Calu3 (cell line): ENCODE measurements around the gene SLC39A7. TPM values are rescaled to one million over a fixed set of nuclear protein-coding genes. Genes with fewer than 3 reads are reported as not detected.

Experiments
- BruUV-seq: library from RNA; stranded (reverse); fragments of 400-500 nt; replicated peaks from 2 replicates; lab custom pipeline; 2021; lab: Mats Ljungman, UMichigan
- CTCF ChIA-PET: fragments of 300-600 bp; sonication (Branson Sonifier 250); formaldehyde crosslinking; loops from one replicate; lab custom pipeline; 2022; ENCODE audit warnings: antibody characterized with exemption; lab: Charles Lee
- DNase-seq: peaks from one replicate; pipeline ENCODE4 v3.0.0; 2022
- H3K27ac Mint-ChIP-seq: one replicate; pipeline ENCODE4 v1.8.0; 2022; ENCODE audit warnings: mixed read lengths; ENCODE audit not compliant: unreplicated experiment
- H3K27me3 Mint-ChIP-seq: one replicate; pipeline ENCODE4 v1.8.0; 2022; ENCODE audit warnings: mixed read lengths; ENCODE audit not compliant: unreplicated experiment
- H3K36me3 Mint-ChIP-seq: one replicate; pipeline ENCODE4 v1.8.0; 2022; ENCODE audit warnings: mild to moderate bottlenecking, moderate library complexity, mixed read lengths; ENCODE audit not compliant: insufficient read depth, unreplicated experiment
- H3K4me1 Mint-ChIP-seq: one replicate; pipeline ENCODE4 v1.8.0; 2022; ENCODE audit warnings: mild to moderate bottlenecking, low read depth, mixed read lengths; ENCODE audit not compliant: unreplicated experiment
- H3K4me3 Mint-ChIP-seq: one replicate; pipeline ENCODE4 v1.8.0; 2022; ENCODE audit warnings: mild to moderate bottlenecking, low read depth, moderate library complexity, mixed read lengths; ENCODE audit not compliant: unreplicated experiment
- H3K9me3 Mint-ChIP-seq: one replicate; pipeline ENCODE4 v1.8.0; 2022; ENCODE audit warnings: low read depth, mixed read lengths; ENCODE audit not compliant: unreplicated experiment
- intact Hi-C: fragments of 100-400 bp; cut with micrococcal nuclease; formaldehyde crosslinking; loops from one replicate; pipeline ENCODE4 v1.10.0; 2022; ENCODE audit not compliant: unreplicated experiment
- total RNA-seq: library from RNA; stranded (reverse); gene quantifications from 2 replicates; pipeline ENCODE4 v1.2.3, GENCODE V29; 2022
- TF ChIP-seq, protein P1 (sequence below): fragments of 200-600 bp; IDR thresholded peaks from one replicate; pipeline ENCODE4 v1.8.0; 2022; ENCODE audit warnings: antibody characterized with exemption; ENCODE audit not compliant: unreplicated experiment

Gene SLC39A7
- total RNA-seq, 1 experiment from 2014 or later: 201 TPM

DNA sequence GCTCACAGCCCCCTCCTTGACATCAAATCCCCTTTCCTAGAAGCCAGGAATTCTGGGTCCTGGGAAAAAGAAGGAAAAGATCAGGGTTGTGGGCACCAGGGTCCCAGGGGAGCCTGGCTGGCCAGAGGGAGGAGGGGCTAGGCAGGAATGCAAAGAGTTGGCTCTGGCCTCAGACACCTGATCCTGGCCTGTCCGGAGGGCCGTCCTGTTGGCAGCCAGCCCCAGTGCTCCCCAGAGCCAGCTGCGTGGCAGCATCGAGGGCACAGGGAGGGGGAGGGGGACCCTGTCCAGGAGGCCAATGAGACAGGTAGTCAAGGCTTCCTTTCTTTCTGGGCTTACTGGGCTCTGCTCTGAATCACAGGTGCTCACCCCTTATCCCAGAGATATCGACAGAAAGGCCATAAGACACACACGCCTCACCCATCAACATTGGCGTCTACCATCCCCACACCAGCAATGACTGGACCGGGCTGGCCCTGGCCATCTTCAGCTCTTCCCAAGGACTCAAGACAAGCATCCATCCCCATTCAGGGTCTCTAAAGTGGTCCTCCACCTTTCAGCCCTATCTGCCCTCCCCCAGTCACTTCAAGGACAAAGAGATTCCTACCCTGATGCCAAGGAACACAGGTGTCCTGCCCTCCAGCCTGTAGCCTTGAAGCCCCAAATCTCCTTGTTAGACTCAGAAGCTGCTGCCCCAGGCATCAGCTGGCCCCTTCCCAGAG, 9.1 kb upstream of the SLC39A7 start:
- intact Hi-C loops: no loop called here
- Mint-ChIP-seq H3K36me3 (peaks cover 33% of the 10 kb centered on the region), H3K4me3 (peak overlapping the region; percentile 15), H3K27ac (no peak overlapping the region), H3K4me1 (peaks cover 12% of the 10 kb centered on the region), H3K9me3 (no peaks in the 10 kb centered on the region), H3K27me3 (peaks cover 69% of the 10 kb centered on the region)
- TF ChIP-seq, protein P1, sequence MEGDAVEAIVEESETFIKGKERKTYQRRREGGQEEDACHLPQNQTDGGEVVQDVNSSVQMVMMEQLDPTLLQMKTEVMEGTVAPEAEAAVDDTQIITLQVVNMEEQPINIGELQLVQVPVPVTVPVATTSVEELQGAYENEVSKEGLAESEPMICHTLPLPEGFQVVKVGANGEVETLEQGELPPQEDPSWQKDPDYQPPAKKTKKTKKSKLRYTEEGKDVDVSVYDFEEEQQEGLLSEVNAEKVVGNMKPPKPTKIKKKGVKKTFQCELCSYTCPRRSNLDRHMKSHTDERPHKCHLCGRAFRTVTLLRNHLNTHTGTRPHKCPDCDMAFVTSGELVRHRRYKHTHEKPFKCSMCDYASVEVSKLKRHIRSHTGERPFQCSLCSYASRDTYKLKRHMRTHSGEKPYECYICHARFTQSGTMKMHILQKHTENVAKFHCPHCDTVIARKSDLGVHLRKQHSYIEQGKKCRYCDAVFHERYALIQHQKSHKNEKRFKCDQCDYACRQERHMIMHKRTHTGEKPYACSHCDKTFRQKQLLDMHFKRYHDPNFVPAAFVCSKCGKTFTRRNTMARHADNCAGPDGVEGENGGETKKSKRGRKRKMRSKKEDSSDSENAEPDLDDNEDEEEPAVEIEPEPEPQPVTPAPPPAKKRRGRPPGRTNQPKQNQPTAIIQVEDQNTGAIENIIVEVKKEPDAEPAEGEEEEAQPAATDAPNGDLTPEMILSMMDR: no peak
- CTCF ChIA-PET: no interaction called here
- DNase-seq: peak; percentile 44
- BruUV-seq: no TSS peak

DNA sequence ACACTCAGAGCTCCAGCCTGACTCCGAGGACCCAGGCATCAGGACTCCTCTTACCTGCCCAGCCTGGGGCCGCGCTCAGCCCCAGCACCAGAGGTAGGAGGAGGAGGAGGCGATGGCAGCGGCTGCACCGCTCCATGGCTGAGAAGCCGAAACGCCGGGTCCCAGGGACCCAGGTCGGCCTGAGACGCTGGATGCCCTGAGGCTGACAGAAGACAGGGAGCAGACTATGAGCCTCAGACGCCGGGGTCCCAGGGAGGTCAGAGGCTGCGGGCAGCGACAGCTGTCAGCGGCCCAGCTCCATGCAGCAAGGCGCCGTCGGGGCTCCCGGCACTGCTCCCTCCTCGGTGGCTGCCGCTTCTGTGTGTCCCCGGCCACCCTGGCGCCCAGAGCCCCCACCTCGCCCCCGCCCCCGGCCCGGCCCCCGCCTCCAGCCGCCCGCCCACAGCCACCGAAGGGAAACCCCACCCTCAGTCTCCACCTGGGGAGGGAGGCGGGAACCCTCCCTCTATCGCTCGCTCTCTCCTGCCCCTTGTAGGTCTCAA, 8.5 kb upstream of the SLC39A7 start, which contains the start of gene COL11A2:
Gene COL11A2 (minus strand): TSS at position 363 of the 542 bp plus-strand sequence. CDS start 227 bp downstream, at position 136.
- peak within 1 kb of the TSS; percentile 12 for H3K27ac Mint-ChIP-seq

DNA sequence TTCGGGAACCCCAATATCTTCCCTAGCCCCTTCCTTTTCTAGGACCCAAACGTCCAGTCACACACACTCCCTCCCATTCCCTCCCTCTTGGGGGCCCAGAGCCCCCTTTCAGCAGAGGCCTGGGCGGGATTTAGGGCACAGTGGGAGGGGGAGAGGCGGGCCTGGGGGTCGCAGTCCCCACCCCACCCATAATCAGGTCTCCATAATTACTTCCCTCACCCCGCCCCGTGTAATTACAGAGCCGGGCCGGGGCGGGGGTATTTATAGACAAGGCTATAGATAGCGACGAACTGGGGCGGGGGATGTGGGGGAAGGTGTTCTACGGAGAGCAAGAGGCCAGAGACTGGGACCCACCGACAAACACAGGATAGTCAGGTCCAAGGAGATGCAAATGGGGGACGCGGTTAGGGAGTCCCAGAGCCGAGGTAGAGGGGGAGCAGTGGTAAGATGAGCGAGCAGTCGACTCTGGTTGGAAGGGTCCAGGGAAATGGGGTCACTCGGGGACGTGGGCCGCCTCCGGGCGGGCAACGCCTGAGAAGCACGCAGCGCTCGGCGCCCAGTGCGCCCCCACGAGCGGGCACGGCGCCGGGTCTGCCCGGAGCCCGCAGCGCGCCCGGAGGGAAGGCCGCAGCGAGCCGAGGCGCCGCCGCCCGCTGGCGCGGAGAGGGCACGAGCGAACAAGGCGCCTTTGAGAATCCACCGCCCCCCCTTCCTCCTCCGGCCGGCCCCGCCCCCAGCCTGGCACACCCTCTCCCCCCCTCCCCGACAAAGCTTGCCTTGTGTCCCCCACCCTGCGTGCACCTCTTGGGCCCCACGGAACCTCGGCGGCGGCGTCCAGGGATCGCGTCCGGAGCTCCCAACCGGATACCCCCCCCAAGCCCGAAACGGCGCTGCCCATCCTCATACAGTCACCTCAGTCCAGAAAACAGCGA, 7.7 kb upstream of the SLC39A7 start:
- H3K4me3 Mint-ChIP-seq: peak overlapping the region; percentile 57
- peaks cover 23% of the 10 kb centered on the region for H3K4me1 Mint-ChIP-seq
- no TSS peak for BruUV-seq
- intact Hi-C loops: no loop called here
- H3K27ac Mint-ChIP-seq: peak overlapping the region; percentile 12
- peaks cover 55% of the 10 kb centered on the region for H3K27me3 Mint-ChIP-seq
- peak; percentile 41 for DNase-seq
- CTCF ChIA-PET: no interaction called here
- TF ChIP-seq, protein P1: no peak
- H3K9me3 Mint-ChIP-seq: no peaks in the 10 kb centered on the region
- H3K36me3 Mint-ChIP-seq: peaks cover 44% of the 10 kb centered on the region

More for the DNA sequence above, 8.5 kb upstream of the SLC39A7 start, which contains the start of gene COL11A2:
- Mint-ChIP-seq H3K9me3 (no peaks in the 10 kb centered on the region), H3K4me1 (peaks cover 15% of the 10 kb centered on the region), H3K4me3 (peak within 1 kb of the TSS; percentile 57), H3K27me3 (peaks cover 63% of the 10 kb centered on the region), H3K36me3 (peaks cover 37% of the 10 kb centered on the region)
- intact Hi-C loops: no loop called here
- no peak for DNase-seq
- CTCF ChIA-PET: no interaction called here
- no TSS peak for BruUV-seq
- TF ChIP-seq, protein P1: no peak

DNA sequence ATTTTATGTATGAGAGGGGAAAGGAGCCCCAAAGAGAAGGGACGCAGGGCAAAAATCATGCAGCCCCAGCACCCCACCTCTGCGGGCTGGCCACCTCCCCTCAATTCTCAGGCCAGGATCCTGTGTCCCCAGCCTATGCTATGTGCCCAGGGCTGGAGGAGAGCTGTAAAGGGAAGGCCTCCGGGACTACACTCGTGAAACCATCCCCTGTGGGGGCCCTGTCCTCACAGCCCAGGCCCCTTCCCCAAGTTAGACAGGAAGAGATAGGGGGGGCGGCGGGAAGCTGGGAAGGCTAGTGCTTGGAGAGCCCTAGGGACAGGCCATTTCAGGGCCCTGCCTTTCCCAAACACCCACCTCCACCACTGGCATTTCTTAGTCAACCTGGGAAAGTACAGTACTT, 7.0 kb upstream of the SLC39A7 start:
- no TSS peak for BruUV-seq
- H3K27me3 Mint-ChIP-seq: peaks cover 48% of the 10 kb centered on the region

More for the DNA sequence above, 7.0 kb upstream of the SLC39A7 start:
- TF ChIP-seq, protein P1: no peak
- intact Hi-C loops: no loop called here
- DNase-seq: no peak
- H3K4me3 Mint-ChIP-seq: peak overlapping the region; percentile 57
- no peaks in the 10 kb centered on the region for H3K9me3 Mint-ChIP-seq
- H3K27ac Mint-ChIP-seq: no peak overlapping the region
- H3K36me3 Mint-ChIP-seq: peaks cover 51% of the 10 kb centered on the region
- H3K4me1 Mint-ChIP-seq: peaks cover 30% of the 10 kb centered on the region
- CTCF ChIA-PET: no interaction called here
